ENCODE results near the gene APAF1.
A peak's percentile ranks its signal among the peaks of the same experiment; 100 is the strongest.

APAF1 gene

DNA sequence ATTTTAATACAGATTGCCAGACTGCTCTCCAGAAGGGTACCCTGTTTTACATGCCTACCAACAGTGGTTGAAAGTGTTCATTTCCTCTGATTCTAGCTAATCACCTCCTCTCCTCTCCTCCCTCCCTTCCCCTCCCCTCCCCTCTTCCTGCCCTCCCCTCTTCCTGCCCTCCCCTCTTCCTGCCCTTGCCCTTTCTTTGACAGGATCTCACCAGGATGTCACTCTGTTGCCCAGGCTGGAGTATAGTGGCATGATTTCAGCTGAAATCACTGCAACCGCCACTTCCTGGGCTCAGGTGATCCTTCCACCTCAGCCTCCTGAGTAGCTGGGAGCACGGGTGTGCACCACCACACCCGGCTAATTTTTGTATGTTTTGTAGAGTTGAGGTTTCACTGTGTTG, 24.7 kb downstream of the APAF1 start:
- peak in 1 of 2 experiments; percentile 16 for DNase-seq

DNA sequence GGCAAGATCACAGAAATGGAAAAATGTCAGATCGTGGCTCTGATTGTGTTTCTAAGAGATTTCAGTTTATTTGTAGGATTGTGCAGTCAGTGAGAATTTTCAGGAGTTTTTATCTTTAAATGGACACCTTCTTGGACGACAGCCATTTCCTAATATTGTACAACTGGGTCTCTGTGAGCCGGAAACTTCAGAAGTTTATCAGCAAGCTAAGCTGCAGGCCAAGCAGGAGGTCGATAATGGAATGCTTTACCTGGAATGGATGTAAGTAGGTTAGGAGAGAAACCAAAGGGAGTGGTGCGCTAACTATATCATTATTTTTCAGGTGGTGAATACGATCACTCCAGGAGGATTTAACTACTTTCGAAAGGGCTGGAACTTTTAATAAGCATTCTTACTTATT, 26.4 kb downstream of the APAF1 start:
- no peak for DNase-seq

DNA sequence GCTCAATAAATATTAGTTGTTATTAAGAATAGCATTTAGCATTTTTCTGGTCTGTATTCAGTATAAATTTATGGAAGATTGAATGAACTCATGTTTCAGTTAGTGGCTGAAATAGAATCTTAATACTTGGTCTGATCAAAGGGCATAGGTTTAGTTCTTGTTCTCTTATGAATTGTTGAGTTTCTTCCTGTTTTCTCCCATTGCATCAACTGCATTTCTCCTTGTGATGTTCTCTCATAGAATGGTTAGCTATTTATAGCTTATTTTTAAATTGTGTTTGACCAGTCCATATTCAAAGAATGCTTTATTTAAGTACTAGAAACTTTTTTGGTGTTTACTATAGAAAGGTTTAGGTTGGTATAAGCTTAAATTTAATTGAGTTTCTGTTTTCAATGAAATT, 29.8 kb downstream of the APAF1 start:
- DNase-seq, result no peak

DNA sequence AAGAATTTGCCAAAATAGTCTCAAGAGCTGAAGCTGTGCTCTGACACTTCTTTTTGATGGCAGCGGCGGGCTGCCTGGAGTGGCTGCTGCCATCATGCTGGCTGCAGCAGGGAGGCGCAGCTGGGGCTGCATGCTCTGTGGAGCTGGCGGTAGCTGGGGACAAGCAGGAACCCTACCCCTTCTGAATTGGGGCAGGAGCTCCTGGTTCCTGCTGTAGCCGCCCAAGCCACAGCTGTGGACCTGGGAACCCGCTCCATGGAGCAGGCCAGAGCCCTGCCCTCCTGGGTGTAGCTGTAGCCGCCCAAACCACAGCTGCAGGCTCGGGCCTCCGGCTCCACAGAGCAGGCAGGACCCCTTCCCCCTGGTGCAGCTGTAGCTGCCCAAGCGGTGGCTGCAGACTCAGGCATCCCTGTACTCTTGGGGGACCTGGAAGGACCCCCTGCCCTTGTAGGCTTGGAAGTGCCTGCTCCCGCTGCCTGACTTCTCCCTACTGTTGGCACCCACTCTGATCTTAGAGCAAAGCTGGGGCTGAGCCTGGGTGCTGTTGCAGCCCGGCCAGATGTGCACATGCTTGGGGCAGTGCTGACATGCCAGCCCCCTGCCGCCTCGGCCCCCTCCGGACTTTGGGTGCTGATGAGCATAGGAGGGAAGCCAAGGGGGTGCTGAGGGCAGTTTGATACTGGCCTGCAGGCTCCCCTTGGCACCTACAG, 33.3 kb downstream of the APAF1 start:
- no peak for DNase-seq

DNA sequence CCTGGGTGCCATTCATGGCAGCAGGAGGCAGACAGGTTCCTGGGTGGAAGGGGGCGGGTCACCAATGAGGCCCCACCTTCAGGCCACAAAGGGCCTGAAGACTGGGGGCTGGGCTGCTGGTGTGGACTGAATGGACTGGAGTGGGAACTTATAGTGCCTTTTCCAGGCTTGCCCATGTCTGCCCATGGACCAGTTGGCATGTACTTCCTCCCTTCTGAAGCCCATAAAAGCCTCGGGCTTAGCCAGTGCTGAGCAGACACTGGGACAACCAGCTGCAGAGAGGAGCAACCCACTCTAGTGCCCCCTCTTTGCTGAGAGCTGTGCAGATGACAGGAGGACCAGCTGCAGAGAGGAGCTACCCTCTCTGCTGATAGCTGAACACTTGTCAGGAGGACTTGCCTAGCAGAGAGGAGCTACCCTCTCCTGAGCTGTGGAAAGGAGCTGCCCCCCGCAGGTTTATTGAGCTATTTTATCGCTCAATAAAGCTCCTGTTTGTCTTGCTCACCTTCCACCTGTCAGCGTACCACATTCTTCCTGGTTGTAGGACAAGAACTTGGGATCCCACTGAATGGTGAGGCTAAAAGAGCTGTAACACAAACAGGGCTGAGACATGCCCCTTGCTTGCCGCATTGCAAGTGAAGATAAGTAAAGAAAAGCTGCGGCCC, 34.0 kb downstream of the APAF1 start:
- no peak for DNase-seq

DNA sequence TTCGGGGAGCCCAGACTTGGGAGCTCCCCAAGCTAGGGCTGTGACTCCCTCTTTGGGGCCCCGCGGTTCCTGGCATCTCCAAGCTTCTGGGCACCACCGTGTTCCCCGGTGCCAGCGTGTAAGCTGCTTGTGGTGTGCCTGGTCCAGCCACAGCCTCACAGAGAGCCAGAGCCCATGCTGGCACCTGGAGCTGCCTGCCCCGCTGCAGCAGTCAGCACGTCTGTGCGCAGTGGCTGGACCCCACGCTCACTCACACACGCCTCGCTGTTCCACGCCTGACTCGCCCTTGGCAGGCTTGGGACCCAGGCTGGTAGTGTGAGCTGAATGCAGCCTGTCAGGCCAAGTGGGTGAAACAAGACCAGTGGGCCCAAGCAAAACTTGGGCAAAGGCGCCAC, 34.5 kb downstream of the APAF1 start:
- DNase-seq, result no peak

DNA sequence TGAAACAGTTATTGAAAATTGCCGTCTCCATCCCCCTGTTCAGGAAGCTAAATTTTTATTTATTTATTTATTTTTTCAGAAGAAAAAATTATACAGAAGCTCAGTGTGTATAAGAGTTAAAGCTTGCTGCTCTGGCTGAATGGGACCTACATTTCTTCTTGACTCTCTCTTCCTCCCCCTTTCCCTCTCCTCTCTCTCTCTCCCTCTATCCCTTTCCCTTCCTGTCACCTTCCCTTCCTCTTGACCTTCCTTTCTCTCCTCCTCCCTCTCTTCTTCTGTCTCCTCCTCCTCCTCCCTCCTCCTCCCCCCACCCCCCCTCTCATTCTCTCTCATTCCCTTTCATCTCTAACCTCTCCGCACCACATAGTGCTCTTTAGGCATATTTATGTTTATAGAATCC, 39.1 kb downstream of the APAF1 start:
- DNase-seq, result no peak

DNA sequence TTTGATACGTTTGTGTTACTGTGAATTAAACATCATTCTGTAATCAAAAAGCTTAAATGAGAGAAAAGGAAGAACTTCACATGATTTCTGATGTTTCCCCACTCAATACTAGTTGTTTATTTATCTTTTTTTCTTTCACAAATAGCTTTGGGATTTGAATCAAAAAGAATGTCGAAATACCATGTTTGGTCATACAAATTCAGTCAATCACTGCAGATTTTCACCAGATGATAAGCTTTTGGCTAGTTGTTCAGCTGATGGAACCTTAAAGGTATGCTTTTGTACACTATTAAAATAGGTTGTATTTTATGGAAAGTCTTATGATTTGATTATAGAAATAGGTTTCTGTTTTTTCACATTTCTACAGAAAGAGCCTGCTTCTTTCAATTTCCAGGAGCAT, 41.5 kb downstream of the APAF1 start:
- no peak for DNase-seq

DNA sequence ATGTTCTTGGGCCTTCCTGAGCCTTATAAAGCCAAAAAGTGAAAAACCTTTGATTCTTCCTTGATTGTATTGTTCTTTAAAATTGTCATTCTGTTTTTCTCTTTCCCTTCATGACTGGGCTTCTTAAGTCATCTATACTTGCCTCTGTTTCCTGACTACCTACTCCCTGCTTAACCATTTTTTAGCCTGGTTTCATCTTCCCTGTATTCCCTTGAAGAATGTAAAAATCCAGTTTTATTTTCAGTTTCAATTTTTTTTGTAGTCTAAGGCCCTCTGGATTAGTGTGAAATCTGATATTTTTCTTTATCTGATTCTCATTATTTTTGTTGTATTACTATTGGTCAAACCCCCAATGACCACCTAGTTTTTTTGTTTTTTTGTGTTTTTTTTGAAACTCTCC, 46.3 kb downstream of the APAF1 start:
- no peak for DNase-seq

DNA sequence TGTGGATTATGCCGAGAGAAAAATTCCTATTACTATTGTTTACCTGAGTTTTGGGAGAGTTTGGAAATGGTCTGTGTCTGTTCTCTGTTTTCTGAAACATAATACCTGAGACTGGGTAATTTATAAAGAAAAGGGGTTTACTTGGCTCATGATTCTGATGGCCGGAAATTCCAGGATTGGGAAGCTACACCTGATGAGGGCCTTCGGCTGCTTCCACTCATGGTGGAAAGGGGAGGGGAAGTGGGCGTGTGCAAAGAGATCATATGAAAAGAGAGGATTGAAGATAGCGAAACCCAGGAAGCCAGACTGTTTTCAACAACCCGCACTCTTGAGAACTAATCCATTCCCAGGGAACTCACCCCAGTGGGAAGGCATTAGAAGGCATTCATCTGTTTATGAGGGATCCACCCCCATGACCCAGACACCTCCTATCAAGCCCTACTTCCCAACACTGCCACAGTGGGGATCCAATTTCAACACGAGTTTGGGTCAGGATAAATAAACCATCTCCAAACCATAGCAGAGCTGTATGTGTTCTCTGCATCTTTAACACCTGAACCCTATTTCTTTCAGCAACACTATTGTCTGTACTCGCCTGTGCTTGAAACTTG, 51.1 kb downstream of the APAF1 start:
- no peak for DNase-seq

DNA sequence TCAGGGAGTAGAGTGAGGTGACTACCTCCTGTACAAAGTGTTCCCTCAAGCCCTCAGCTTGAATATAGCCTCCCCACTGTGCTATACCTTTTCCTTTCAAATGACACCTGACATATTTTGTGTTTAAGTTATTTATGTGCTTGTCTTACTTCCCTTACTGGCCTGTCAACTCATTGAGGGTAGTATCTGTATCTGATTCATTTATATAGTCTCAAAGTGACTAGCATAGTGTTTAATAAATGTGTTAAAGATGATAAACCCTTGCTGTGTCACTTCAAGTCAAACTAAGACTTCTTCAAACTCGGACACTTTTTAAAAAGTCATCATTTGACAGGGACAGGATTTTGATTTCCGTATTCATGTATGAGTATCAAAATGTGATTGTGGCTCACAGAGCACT, 52.1 kb downstream of the APAF1 start:
- DNase-seq, result no peak

DNA sequence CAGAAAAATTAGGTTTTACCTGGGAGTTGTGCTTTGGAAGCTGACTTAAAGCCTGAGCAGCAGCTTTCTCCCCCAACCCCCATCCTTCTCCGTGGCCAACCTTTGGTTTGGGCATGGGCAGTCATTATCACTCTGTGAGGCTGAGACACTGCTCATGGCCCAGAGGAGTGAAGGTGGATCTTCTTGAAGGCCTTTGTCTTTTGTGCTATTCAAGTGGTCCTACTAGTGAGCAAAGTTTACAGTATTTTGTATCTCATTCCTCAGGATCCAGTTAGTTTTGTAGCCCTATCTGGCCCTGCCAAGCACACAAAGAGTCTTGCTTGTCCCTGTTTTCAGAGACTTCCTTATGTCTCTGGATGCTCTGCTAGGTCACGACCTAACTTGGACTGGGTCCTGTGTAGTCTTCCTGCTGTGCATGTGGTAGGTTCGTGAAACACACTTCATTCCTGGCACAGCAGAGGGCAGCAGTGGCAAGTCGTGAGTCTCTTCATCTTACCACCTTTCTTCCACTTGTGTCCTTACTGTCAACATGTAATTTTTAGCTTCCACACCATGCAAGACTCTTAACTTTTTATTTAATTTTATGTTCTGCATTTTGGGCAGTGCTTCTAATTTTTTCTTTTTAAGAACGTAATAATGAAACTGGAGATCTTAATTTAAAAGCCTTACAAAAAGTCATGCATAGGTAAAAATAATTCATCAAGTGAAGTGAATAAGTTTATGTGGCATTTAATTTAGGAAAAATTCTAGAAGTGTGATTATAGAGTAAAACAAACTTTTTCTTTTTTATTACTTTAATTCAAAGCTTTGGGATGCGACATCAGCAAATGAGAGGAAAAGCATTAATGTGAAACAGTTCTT, 53.7 kb downstream of the APAF1 start:
- DNase-seq, result peak; percentile 38 to 62

DNA sequence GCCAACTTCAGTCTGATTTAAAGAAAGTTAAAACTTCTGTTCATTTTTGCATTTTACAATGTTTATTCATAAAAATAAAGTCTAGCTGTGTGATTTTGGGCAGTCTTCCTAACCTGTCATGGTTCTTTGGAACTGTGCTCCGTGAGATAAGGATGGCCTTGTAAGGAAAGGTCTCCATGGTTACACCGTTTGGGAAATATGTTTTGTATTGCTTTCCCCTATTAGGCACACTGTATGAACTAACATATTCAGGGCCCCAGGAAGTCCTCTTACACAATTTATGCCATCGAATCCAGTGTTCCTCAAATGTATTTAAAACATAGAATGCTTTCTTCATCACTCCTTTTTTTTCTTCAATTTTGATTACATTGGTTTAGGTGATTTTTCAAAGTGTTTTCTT, 54.5 kb downstream of the APAF1 start:
- no peak for DNase-seq

DNA sequence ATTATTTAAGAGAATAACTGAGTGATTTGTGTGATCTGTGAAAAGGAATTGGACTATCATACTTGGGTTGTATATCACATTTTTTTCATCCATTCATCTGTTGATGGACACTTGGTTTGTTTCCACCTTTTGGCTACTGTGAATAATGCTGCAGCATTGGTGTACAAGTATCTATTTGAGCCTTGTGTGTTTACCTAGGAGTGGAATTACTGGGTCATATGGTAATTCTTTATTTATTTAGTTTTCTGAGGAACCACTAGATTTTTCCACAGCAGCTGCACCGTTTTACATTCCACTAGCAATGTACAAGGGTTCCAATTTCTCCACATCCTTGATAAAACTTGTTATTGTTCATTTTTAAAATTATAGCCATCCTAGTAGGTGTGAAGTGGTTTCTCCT, 56.1 kb downstream of the APAF1 start:
- no peak for DNase-seq

DNA sequence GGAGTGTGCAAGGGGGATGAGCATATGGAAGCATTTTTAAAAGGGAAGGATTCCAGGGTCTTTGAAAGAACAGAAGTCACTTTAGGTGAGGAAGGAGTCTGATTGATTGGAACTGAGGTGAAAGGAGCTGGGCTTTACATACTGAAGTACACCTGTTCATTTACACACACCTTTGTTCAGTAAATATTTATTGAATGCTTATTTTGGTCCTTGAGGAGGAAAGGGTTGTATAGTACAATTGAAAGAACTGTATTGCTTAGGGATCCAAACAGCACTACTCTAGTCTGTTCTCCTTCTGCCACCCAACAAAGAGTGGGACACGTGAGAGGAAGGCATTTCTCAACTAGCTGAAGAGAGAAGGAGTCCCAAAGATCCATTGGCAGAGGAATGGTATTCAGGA, 63.9 kb downstream of the APAF1 start:
- no peak for DNase-seq

DNA sequence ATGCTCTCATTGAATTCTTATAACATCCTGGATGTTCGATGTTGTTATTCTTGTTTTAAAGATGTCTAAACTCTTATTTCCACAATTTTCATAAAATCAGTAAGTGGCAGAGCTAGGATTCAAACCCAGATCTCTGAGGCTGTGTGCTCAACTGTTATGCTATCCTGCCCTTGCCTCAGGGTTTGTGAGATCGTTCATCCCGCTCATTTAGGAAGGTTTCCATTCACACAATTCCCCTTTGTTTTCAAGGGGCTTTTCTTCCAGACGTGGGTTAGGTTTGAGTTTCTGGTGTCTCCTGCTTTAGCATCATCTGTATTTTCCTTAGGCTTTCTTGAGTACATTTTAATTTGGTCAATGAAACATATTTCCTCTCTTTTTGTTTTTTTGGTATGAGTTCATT, 69.3 kb downstream of the APAF1 start:
- DNase-seq, result no peak

DNA sequence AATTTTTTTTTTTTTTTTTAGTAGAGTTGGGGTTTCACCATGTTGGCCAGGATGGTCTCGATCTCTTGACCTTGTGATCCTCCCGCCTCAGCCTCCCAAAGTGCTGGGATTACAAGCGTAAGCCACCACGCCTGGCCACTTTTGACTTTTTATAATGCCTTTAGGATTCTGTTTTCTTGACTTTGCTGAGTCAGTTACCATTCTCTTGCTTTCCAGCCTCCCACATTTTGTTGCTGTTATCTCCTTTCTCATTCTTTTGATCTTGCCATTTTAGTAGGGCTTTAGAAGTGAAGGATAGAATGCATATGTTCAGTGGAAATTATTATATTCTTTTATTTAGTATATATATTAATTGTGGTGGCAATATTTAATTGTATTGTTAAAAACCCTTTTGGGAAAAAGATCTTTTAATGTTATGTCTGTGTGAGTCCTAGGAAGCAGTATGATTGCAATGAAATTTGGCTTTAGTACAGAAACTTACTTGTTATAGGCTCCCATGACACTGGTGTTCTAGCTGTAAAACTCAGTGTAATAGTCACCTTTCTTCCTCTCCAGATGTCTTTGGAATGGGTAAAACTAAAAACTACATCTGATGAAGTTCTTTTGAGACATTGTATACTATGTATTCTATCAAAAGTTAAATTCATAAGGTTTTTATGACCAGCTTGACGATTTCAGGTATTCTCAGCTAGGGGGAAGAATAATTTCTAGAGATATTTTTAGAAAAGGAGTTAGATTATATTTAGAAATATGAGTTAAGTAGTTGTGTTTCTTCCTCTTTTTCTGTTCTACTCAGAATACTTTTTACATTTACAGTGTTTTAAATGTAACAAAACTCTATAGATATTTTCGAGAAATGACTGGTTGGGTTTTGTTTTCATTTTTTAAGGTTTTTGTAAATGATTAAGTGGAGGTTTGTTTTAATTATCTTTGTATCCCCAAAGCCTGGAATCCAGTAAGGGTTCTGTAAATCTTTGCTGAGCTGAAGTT, 74.7 kb downstream of the APAF1 start:
- no peak for DNase-seq

DNA sequence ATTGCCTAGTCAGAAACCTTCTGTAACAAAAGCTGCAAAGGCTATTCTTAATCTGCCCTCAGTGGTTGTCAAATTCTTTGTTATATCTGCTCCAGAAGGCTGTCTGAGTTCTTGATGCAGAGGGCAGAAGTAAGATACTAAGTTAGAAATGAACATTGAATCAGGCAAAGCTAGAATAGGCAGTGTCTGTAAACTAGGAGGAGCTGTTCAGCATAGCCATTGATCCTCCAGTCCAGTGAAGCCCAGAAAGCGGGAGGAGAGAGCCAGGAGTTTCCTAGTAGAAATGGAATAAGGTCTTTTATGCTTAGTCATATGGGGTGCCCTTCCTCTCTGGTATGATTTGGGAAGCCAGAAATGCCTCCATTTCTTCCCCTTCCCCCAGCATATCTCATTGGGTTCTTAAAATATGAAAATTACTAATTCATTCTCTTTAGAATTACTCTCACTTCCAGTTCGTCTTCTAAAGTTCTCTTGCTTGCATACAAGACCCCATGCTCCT, 76.2 kb downstream of the APAF1 start:
- no peak for DNase-seq

DNA sequence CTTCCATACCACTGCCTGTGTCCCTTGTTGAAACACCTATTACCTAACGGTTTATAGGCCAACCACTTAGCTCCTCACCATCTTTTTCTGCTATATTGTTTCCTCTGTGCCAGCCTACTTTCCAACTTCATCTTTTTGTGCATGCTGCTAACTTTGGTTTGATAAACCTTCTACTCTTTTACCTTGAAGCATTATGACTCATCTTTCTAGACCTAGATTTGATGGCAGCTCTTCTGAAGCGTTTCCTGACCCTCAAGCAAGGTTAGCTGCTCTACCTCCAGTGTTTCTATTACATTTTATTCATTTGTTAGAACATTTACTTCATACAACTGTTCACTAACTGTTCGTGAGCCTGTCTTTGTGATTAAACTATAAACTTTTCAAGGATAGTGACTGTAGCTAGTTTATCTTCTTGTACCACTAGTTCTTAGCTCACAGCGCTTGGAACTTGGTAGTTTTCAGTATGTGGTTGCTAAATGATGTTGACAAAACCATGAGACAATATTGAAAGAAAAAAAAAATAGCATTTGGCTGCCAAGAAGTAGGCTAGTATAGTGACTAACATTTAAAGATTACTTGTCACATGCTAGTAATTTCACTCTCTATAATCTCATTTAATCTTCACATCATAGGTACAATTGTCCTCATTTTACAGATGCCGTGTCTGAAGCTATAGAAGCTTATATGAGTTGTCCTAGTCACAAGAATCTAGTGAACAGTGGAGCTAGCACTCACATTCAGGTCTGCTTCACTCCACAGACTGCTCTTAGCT, 79.5 kb downstream of the APAF1 start:
- no peak for DNase-seq

DNA sequence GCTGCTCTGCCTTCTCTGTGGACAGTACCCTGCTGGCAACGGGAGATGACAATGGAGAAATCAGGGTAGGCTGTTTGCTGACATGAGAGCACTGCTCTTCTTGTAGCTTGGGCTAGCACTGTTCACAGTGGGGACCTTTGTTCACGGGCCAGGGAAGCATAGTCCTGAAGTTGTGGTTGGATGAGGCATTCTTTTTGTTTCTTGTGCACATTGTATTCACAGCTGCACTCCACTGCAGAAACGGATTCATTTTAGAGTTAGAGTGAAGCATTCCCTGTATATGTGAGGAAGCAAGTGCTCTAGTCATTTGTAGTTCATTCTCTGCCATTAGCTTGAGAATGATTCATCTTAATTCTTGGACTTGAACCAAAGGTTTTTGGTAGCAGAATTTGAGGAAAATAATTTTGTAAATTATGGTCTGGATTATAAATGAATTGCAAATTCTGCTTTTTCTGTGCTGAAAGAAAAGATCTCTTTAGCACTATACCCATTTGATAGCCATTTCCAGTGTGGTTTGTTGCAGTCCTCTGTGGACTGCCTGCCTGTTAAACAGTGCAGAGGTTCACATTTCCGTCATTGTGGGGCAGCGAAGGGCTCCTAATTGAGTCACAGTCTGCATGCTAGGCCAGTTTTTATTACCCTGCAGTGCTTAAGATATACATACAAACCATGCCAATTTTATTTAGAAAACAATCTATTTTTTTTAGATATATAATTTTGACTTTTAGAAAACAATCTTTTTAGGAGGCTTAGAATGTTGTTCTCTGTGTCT, 80.6 kb downstream of the APAF1 start:
- DNase-seq, result peak; percentile 50 to 65
